Fibroblast of peridontal ligament (primary cell): ENCODE data around the gene HCRTR1.

Source experiments
- DNase-seq: peaks from one replicate; pipeline ENCODE4 v3.0.0-alpha.2; 2010; ENCODE audit errors: extremely low read depth

HCRTR1 gene

GRCh38 chr1:31617218-31617915 is at the start of gene HCRTR1:
TSS of gene HCRTR1 (plus strand) at chr1:31617689. CDS start at chr1:31619193, 1,504 bp downstream.
- DNase-seq: no peak

DNA sequence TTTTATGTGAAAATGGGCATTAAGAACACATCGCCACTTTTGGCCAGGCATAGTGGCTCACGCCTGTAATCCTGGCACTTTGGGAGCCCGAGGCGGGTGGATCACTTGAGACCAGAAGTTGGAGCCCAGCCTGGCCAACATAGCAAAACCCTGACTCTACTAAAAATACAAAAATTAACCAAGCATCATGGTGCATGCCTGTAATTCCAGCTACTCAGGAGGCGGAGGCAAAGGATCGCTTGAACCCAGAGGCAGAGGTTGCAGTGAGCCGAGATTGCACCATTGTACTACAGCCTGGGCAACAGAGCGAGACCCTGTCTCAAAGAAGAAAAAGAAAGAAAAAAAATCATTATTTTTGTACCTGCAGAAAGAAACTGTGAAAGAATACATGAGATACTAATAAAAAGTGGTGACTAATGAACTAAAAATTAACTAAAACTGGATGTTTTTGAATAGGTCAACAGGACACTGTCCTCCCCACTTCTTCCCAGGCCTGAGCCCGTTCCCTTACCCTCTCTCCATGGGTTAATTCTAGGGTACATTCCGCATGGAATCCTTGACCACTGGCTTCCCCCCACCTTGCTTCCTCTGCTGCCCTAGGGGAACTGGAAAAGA is 49.4 kb upstream of the HCRTR1 start:
- peak; percentile 44 for DNase-seq

DNA sequence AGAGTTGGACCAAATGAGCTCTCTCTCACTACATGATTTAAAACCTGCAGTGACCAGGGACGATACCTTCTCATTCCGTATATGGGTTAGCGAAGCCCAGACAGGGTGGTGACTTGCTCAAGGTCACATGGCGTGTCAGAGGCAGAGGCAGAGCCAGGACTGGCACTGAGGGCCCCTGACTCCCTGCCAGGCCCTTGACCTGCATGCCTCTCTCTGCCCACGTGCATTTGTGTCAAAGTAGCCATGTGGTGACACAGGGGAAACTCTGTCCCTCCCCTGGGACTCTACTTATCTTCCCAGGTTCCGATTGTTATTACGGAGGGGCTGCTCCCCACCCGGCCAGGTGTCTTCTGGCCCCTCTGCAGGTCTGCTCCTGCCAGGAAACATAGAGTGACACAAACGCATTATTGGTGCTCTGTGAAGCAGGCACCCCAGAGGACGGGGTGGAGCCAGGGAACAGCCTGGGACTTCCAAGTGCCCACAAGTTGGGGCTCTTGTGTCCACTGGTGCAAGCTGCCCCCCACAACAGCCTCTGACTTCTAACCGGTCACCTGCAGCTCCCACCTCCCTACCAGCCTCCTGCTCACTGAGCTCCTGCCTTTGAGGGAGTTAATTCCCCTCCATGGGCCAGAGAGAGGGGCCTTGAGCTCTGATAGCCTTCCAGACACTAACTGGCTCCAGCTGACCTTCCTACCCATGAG is 48.4 kb upstream of the HCRTR1 start:
- no peak for DNase-seq

GRCh38 chr1:31569596-31570173 is 47.8 kb upstream of the HCRTR1 start:
- no peak for DNase-seq

DNA sequence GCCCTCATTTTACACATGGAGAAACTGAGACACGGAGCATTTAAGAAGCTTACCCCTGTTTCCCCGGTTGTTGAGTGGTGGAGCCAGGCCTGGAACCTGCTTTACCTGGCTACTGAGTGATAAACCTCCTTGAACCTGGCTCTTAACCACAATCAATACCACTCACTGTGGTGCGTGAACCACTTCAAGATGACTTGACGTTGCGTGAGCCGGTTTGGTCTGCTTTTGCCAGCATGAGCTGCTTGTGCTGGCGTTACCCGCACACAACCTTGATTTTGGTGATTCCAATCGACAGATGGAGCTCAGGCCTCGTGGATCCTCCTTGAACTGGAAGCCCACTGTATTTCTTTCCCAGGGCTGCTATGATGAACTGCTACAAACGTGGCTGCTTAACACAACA is 47.3 kb upstream of the HCRTR1 start:
- DNase-seq: no peak

DNA sequence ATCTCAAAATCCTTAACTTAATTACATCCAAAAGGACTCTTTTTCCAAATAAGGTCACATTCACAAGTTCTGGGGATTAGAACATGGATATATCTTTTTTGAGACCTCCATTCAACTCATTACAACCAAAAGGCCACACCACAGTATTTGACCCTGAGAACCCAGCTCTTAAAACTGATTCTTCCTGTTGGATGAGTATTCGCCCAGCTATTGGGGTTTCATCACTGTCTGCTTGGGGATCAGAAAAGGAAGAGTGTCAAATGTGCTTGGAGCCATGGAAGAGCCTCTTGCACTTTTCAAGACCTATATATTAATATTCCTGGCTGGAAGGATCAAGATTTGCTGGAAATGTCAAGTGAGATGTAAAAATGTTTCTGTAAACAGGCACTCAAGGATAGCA is 46.6 kb upstream of the HCRTR1 start:
- DNase-seq: no peak

DNA sequence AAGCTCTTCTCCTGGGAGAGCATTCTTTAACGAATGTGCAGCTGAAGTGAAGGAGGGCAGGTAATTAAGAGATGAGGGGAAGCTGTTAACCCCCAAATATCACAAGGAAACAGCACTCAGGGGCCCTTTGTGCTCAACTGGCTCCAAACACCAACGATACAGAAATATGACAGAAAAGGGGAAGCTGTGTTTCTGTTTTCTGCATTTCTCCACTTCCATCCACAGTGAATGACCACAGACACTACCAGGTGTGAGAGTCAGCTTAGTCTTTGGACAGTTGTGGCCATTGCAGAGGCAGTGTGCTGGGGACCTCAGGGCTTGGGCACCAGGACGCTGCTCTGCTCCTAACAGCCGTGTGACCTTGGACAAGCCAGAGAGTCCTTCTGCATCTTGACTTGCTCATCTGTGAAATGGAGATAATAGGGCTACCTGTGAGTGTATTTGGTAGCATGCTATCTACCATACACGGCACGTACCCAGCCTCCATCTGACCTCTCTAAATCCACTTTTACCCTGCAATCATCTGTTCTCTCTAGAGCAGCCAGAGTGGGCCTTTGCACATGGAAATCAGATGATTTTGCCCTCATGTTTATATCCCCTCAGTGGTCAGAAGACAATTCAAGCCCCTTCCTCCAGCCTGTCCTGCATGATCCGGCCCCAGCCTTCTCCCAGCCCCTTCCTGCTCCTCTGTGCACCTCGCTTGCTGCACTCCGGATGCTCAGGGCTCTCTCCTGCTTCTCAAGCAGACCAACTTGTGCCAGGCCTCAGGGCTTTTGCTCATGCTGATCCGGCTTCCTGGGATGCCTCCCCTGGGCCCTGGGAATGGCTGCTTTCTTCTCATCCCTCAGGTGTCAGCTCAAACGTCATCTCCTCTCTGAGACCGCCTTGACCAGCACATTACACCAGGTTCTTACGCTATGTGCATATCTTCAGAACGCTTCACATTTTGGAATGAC is 45.9 kb upstream of the HCRTR1 start:
- DNase-seq: no peak

DNA sequence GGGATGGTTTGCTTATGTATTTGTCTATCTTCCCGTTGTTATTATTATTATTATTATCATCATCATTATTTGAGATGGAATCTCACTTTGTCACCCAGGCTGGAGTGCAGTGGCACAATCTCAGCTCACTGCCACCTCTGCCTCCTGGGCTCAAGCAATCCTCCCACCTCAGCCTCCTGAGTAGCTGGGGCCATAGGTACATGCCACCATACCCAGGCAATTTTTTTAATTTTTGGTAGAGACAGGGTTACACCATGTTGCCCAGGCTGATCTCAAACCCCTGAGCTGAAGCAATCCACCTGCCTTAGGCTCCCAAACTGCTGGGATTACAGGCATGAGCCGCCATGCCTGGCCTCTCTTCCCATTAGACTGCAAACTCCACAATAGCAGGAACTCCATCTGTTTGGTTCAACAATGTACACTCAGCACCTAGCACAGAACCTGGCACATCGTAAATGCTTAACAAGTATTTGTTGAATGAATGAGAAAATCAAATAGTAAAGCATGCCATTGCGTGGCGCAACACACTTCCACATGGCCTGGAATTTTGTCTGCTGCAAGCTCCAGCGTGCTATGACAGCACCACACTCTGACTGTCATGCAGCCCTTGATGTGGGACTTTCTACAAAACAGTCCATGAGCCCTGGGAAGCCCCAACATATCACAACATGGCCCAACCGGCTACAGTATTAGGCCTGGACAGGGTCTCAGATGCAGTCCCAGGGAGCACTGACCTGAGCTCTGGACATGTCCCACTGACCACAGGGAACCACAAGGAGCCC is 45.0 kb upstream of the HCRTR1 start:
- peak; percentile 51 for DNase-seq

DNA sequence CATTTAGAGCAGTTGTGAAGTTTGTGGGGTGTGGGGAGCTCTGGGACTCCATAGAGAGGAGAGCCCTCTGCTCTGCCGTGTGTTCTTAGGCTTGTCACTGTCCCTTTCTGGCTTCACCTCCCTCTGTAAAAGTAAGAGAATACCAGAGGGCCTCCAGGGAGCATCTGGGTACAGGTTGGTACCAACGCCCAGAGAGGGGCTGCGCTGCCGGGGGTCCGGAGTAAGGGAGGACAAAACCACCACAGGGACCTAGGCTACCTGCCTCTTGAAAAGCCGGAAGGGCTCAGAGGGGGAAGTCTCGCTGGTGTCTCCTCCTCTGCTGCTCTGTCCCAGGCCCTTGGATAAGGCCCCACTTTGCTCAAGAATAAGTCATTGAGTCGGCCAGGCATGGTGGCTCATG is 44.2 kb upstream of the HCRTR1 start:
- DNase-seq: no peak

GRCh38 chr1:31574749-31575368 is 42.6 kb upstream of the HCRTR1 start:
- DNase-seq: no peak

DNA sequence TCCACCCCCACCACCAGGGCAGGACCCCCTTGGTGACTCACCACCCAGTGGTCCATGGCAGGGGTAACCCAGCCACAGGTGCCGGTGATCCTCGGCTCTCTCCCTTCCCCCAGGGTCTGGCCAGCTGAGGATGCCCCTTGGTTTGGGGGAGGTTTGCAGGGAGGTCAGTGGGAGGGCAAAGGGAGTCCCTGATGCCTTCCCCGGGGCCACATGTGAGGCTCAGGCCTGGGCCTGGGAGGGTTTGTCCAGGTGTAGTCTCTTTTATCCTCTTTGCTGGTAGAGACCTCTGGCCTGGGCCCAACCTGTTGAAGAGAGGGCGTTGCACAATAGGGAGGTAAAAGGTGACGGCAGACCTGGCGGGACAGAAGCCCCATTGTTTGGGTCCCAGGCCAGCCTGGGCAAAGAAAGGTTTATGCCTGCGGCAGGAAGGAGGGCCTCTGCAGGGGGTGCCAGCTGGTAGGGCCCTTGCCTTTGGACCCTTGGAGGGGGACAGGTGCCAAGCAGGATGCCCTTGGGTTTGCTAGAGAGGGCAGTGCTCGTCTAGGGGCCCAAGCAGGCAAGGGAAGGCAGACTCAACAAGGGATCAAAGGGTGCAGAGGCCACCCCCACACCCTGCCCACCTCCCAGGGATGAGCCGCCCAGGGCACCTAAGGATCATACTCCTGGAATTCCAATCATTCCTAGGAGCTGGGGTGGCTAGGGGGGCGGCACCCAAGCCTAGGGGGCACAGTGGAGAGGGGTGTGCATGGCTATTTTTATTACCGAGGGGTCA is 41.9 kb upstream of the HCRTR1 start:
- no peak for DNase-seq

GRCh38 chr1:31576201-31576669 is 41.3 kb upstream of the HCRTR1 start, which contains the start of gene TINAGL1:
TSS of gene TINAGL1 (plus strand) at chr1:31576515. CDS start at chr1:31577149, 634 bp downstream.
- no peak for DNase-seq

DNA sequence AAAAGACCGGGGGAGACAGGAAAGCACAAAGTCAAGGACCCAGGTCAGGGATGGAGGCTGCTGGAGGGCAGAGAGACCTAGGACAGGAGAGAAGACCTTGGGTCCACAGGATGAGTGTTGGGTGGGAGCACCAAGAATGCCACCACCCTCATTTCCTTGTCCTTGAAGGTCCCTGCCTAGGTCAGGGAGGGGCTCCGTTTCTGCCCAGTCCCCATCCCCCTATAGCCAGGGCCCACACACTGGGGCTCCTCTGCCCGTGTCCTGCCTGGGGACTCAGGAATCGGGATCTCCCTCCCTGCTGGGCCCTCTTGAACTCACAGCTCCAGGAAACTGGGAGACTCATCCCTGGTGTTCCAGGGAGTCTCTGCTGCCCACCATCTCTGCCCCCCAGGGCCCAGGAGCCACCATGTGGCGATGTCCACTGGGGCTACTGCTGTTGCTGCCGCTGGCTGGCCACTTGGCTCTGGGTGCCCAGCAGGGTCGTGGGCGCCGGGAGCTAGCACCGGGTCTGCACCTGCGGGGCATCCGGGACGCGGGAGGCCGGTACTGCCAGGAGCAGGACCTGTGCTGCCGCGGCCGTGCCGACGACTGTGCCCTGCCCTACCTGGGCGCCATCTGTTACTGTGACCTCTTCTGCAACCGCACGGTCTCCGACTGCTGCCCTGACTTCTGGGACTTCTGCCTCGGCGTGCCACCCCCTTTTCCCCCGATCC is 40.6 kb upstream of the HCRTR1 start:
- DNase-seq: no peak

DNA sequence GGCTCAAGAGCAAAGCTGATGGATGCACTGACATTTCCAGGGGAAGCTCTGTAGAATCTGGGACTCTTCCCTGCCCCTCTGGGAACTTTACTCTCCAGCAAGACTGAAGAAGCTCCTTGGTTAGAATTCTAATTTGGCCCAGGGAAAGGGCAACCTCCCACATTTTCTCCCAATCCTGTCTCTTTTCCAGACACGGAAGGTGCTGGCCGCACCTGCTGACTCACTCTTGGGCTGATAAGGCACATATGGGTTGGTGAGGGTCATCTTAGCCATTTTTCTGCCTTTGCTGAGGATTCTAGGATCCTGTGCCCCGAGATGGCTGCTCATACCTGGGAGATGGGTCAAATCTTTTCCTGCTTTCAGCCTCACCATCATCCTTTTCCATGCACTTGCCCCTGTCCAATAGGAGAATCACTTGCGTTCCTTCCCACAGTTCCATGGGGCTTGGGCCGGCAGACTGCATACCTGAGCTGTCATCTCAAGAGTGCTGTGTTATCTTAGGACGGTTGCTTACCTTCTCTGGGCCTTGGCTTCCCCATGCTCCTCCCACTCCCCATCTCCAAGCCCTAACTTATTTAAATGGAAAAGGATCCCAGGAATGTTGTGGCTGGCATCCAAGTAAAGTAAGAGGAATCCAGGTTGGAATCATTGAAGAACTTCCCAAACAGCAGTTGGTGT is 39.8 kb upstream of the HCRTR1 start:
- peak; percentile 62 for DNase-seq

DNA sequence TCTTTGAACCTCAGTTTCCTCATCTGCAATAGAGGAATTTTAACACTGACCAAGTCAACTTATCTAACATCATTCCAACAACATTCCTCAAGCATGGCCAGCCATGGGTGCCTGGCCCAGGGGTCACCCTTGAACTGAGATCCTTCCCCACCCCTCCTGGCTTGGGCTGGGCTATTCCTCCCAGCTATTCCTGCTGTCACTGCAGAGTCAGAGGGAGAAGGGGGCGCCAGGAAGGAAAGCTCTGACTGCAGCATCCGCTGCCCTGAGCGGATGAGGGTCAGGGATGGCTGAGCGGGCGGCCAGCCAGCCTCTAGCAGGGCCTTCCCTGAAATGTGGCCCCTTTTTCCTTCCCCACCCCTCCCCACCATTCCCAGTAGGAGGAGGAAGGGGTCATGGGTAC is 38.1 kb upstream of the HCRTR1 start:
- DNase-seq: peak; percentile 27

GRCh38 chr1:31580513-31580870 is 37.0 kb upstream of the HCRTR1 start:
- DNase-seq: no peak

- DNase-seq: no peak
These were observed 36.4 kb upstream of the HCRTR1 start for GRCh38 chr1:31580891-31581603.
